ENCODE measurements around the gene PRCC. TPM values are rescaled to one million over a fixed set of nuclear protein-coding genes. Genes with fewer than 3 reads are reported as not detected.

Gene PRCC
- total and polyA plus RNA-seq, 2 of the 8 experiments (the other 6 are each of a cell fraction or from before 2014, with no cell fraction given), result 95.2 to 115 TPM

DNA sequence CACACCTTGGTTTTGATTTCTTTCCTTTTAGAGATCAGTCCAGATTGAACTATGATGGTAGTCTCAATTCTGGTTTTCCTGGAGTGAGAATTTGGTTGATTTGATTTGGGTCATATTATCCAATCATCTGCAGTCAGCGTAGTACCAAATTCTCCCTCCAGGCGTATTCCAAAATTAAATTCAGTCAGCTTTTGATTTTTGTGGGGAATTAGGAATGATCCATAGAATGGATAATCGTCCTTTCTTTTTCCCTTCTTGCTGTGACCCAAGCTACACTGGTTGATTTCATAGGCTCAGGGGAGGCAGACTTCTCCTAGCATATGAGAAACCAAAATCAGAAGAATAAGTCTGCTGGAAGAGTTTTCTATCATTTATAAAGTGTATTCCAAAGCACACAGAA, 4.9 kb downstream of the PRCC start:
- H3K36me3 ChIP-seq (ENCODE audit: control insufficient read depth in 2 of 4, insufficient read depth in 4 of 4, low read length in 3 of 4), result peaks cover 0 to 17% (median 2%) of the 10 kb centered on the region in 4 experiments; a peak in 3 of 8 replicates
- ChIA-PET CTCF (ENCODE audit: partially characterized antibody) (interaction anchor here (0.7 to 11.7 kb wide), 17 partner anchors 9 to 189 kb away, joined by 3 to 100 read pairs (median 5); partner anchors contain the start of genes ISG20L2 and METTL25B), POLR2A (ENCODE audit: partially characterized antibody) (interaction anchor here (0.7 to 8.2 kb wide), 9 partner anchors 9 to 80 kb away, joined by 3 to 121 read pairs (median 5); partner anchors contain the start of gene HDGF)
- peaks cover 20% of the 10 kb centered on the region in 2 experiments for H4K20me1 ChIP-seq (replicated peaks in 1 of 2; ENCODE audit: control insufficient read depth in 1 of 2, insufficient read depth in 2 of 2, low read length in 2 of 2)
- H2BK15ac ChIP-seq (ENCODE audit: low read length), result no peak overlapping the region
- H3K4me1 ChIP-seq (replicated peaks in 1 of 4; ENCODE audit: control insufficient read depth in 3 of 4, insufficient read depth in 4 of 4, low read length in 3 of 4), result peaks cover 0 to 7% (median 2%) of the 10 kb centered on the region in 4 experiments; a peak in 3 of 7 replicates
- H2BK12ac ChIP-seq (ENCODE audit: low read depth, low read length), result no peak overlapping the region
- no peak overlapping the region for H3K4me2 ChIP-seq (ENCODE audit: insufficient read depth in 1 of 2, low read depth in 2 of 2, low read length in 2 of 2)
- H3K56ac ChIP-seq (replicated peaks; ENCODE audit: insufficient read length, low read depth, low read length), result no peak overlapping the region
- no peak overlapping the region for H3K9ac ChIP-seq (replicated peaks in 1 of 4; ENCODE audit: extremely low read depth in 1 of 4, low read depth in 3 of 4, low read length in 3 of 4)
- H3K4me3 ChIP-seq (ENCODE audit: extremely low read depth in 1 of 4, insufficient read depth in 2 of 4, low read depth in 3 of 4, low read length in 4 of 4), result no peak overlapping the region
- no peak overlapping the region for H3K23ac ChIP-seq (ENCODE audit: insufficient read length)
- WGBS, 2 experiments (ENCODE audit: extremely low coverage in 1 of 2, insufficient coverage in 1 of 2, insufficient read length in 1 of 2, insufficient replicate concordance in 2 of 2, low coverage in 1 of 2, low lambda C conversion rate in 2 of 2, missing lambda C conversion rate in 1 of 2), result 84% methylated on average over 3 of the region's 3 CpGs; no CpG with 5 or more reads in 1 of the 2 experiments
- no peak overlapping the region for H3K18ac ChIP-seq (ENCODE audit: extremely low read depth, low read length)
- no peak overlapping the region for H2BK5ac ChIP-seq (ENCODE audit: low read depth, low read length)
- no peak overlapping the region for H2BK20ac ChIP-seq (ENCODE audit: low read length)
- H3K23me2 ChIP-seq (ENCODE audit: low read depth, low read length), result peaks cover 4% of the 10 kb centered on the region; the same call in 1 of the 2 replicates
- no peak overlapping the region for H4K5ac ChIP-seq (ENCODE audit: insufficient read length, low read depth, low read length)
- FAIRE-seq, result no peak
- H2AK5ac ChIP-seq (ENCODE audit: low read depth, low read length), result no peak overlapping the region
- peaks cover 39 to 86% of the 10 kb centered on the region in 2 experiments for H3K79me2 ChIP-seq (ENCODE audit: control insufficient read depth in 1 of 2, insufficient read depth in 2 of 2, low read length in 2 of 2)
- H3K9me3 ChIP-seq (ENCODE audit: insufficient read depth in 2 of 2, low read depth in 1 of 2, low read length in 1 of 2), result no peaks in the 10 kb centered on the region
- H4K8ac ChIP-seq (ENCODE audit: extremely low read depth, insufficient read depth, low read length), result no peak overlapping the region
- DNase-seq (ENCODE audit: low read depth in 1 of 2, low spot score in 2 of 2), result no peak
- no peak overlapping the region for H3K4ac ChIP-seq (replicated peaks; ENCODE audit: insufficient read length, low read depth, low read length)
- no peak overlapping the region for H4K91ac ChIP-seq (replicated peaks; ENCODE audit: insufficient read length, low read length)
- peaks cover 18% of the 10 kb centered on the region for H3K79me1 ChIP-seq (ENCODE audit: low read depth, low read length)
- no peaks in the 10 kb centered on the region for H3K27me3 ChIP-seq (replicated peaks in 1 of 4; ENCODE audit: control insufficient read depth in 3 of 4, extremely low read depth in 1 of 4, insufficient read depth in 3 of 4, low read length in 3 of 4)
- no peak overlapping the region for H2AFZ ChIP-seq (ENCODE audit: low read length)
- H2BK120ac ChIP-seq (replicated peaks; ENCODE audit: low read depth, low read length), result no peak overlapping the region
- no peak overlapping the region for H3K27ac ChIP-seq (ENCODE audit: low read depth, low read length)
- no peak overlapping the region for H3K14ac ChIP-seq (ENCODE audit: insufficient read length)
- TF ChIP-seq RAD21 (IDR thresholded peaks at IDR 0.05 in 1 of 2, conservative IDR thresholded peaks at IDR 0.05 in 1 of 2; ENCODE audit: low read depth in 2 of 2, low read length in 2 of 2) (no peak), NRF1 (IDR thresholded peaks at IDR 0.05; ENCODE audit: low read depth, low read length) (no peak), TAF1 (IDR thresholded peaks at IDR 0.05; ENCODE audit: low read depth, low read length) (no peak), KDM1A (IDR thresholded peaks at IDR 0.05; ENCODE audit: borderline replicate concordance, low read length) (no peak), JUND (IDR thresholded peaks at IDR 0.05; ENCODE audit: low read length) (no peak)
